Measurements from ENCODE around the gene TOMM22.
A peak's percentile ranks its signal among the peaks of the same experiment; 100 is the strongest.

Gene TOMM22

DNA sequence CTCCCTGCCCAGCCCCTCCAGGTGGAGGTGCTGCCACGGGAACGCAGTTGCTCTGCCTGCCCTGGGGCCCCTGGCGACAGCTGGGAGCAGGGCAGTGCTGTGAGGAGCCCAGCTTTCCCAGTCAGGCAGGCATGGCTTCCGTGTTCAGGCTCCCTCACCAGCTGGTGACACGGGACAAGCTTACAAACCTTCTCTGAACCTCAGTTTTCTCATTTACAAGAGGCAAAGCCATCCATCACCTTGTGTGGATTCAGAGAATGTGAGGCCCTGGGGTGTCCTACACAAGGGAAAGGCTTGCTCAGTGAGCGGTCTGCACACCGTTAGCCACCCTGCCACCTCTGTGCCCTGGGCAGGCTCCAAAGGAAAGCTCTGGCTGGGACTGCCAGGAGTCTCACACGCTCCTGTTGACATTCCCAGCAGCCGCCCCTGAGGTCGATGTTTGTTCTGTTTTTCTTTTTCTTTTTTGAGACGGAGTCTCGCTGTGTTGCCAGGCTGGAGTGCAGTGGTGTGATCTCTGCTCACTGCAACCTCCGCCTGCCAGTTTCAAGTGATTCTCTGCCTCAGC lies 50.6 kb downstream of the TOMM22 start:
- peaks cover 3% of the 10 kb centered on the region for H4K20me1 ChIP-seq (ENCODE audit: insufficient read depth, low read length, poor library complexity, severe bottlenecking)
- H3K36me3 ChIP-seq (ENCODE audit: insufficient read depth, low read length): peaks cover 82% of the 10 kb centered on the region; the same call in 1 of the 2 replicates

DNA sequence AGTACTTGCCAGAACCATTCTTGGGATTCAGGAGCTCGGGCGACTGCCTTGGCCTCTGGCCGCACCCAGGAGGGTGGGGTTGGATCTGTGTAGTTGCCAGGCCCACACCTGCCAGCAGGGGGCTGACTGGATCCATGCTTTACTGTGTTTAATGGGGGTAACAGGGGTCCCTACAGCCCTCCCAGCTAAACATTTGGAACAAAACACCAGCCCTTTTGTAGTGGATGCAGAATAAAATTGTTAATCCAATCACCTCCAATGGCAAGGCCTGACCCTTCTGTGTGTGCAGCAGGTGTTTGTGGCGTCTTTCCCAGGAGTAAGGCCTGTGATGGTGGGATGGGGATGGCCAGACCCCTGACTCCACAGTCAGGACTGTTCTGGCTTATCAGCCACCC lies 51.6 kb downstream of the TOMM22 start:
- no peaks in the 10 kb centered on the region for H3K79me2 ChIP-seq (ENCODE audit: insufficient read depth, low read length)
- no peak overlapping the region for H3K9ac ChIP-seq (ENCODE audit: low read depth, low read length, poor library complexity, severe bottlenecking)
- H3K27me3 ChIP-seq (ENCODE audit: insufficient read depth, low read length, poor library complexity, severe bottlenecking): no peaks in the 10 kb centered on the region
- no peaks in the 10 kb centered on the region for H3F3A ChIP-seq (ENCODE audit: low read depth)
- H2AFZ ChIP-seq (ENCODE audit: low read length): no peak overlapping the region
- peak; percentile 90 for TF ChIP-seq CTCF (conservative IDR thresholded peaks at IDR 0.05; ENCODE audit: low read length)
- no peak for TF ChIP-seq EZH2phosphoT487 (IDR thresholded peaks at IDR 0.05; ENCODE audit: borderline replicate concordance)
- peaks cover 82% of the 10 kb centered on the region; the same call in 1 of the 2 replicates for H3K36me3 ChIP-seq (ENCODE audit: insufficient read depth, low read length)
- H3K4me1 ChIP-seq (ENCODE audit: insufficient read depth, low read length, poor library complexity, severe bottlenecking): no peaks in the 10 kb centered on the region
- H3K4me3 ChIP-seq (ENCODE audit: low read length, poor library complexity, severe bottlenecking): no peak overlapping the region
- peaks cover 3% of the 10 kb centered on the region for H4K20me1 ChIP-seq (ENCODE audit: insufficient read depth, low read length, poor library complexity, severe bottlenecking)
- H3K4me2 ChIP-seq (ENCODE audit: low read depth, low read length, poor library complexity, severe bottlenecking): no peak overlapping the region
- no peaks in the 10 kb centered on the region for H3K9me2 ChIP-seq (replicated peaks; ENCODE audit: low read depth, low read length)
- no peaks in the 10 kb centered on the region for H3K9me3 ChIP-seq (ENCODE audit: insufficient read depth, low read depth, low read length)

More for the DNA sequence above, 50.6 kb downstream of the TOMM22 start:
- Histone ChIP-seq H3K9me2 (replicated peaks; ENCODE audit: low read depth, low read length) (no peaks in the 10 kb centered on the region), H3K27me3 (ENCODE audit: insufficient read depth, low read length, poor library complexity, severe bottlenecking) (no peaks in the 10 kb centered on the region), H3K4me2 (ENCODE audit: low read depth, low read length, poor library complexity, severe bottlenecking) (no peak overlapping the region), H3K4me1 (ENCODE audit: insufficient read depth, low read length, poor library complexity, severe bottlenecking) (no peaks in the 10 kb centered on the region), H3K9ac (ENCODE audit: low read depth, low read length, poor library complexity, severe bottlenecking) (no peak overlapping the region), H3K9me3 (ENCODE audit: insufficient read depth, low read depth, low read length) (no peaks in the 10 kb centered on the region), H2AFZ (ENCODE audit: low read length) (no peak overlapping the region), H3K79me2 (ENCODE audit: insufficient read depth, low read length) (no peaks in the 10 kb centered on the region), H3F3A (ENCODE audit: low read depth) (no peaks in the 10 kb centered on the region), H3K4me3 (ENCODE audit: low read length, poor library complexity, severe bottlenecking) (no peak overlapping the region)
- TF ChIP-seq CTCF (conservative IDR thresholded peaks at IDR 0.05; ENCODE audit: low read length) (no peak), EZH2phosphoT487 (IDR thresholded peaks at IDR 0.05; ENCODE audit: borderline replicate concordance) (no peak)

DNA sequence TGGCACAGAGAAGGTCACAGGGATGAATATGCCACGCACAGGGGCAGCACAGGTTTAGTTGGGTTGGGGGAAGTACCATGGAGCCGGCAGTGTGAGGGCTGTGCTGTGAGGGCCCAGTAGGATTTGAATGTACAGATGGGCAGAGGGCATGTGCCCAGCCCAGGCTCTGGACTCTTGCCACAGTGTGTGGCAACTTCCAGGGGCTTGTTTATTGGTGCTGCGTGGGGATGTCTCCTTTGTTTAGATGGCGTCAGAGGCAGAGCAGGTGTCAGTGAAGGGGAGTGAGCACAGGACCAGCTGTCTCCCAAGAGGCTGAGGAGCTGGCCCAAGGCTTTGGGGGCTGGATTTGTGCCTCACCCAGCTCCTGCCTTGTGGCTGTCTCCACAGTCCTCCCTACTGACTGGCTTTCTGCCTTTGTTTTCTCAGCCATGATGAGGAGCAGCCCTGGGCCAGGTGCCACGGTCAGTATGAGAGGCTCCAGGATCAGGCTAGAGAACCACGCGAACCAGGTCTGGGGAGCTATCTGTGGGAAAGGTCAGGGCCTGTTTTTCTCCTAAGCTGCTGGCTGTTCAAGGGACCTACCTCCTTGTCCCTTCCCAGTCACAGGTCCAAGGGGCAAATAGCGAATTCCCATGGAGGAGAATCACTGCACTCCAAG lies 52.1 kb downstream of the TOMM22 start:
- no peaks in the 10 kb centered on the region for H3K9me2 ChIP-seq (replicated peaks; ENCODE audit: low read depth, low read length)
- no peak overlapping the region for H3K9ac ChIP-seq (ENCODE audit: low read depth, low read length, poor library complexity, severe bottlenecking)
- no peak overlapping the region for H3K4me3 ChIP-seq (ENCODE audit: low read length, poor library complexity, severe bottlenecking)
- no peak for TF ChIP-seq CTCF (conservative IDR thresholded peaks at IDR 0.05; ENCODE audit: low read length)
- TF ChIP-seq EZH2phosphoT487 (IDR thresholded peaks at IDR 0.05; ENCODE audit: borderline replicate concordance): no peak
- no peaks in the 10 kb centered on the region for H3K9me3 ChIP-seq (ENCODE audit: insufficient read depth, low read depth, low read length)
- H4K20me1 ChIP-seq (ENCODE audit: insufficient read depth, low read length, poor library complexity, severe bottlenecking): peaks cover 3% of the 10 kb centered on the region
- H3K79me2 ChIP-seq (ENCODE audit: insufficient read depth, low read length): no peaks in the 10 kb centered on the region
- no peaks in the 10 kb centered on the region for H3K4me1 ChIP-seq (ENCODE audit: insufficient read depth, low read length, poor library complexity, severe bottlenecking)
- no peaks in the 10 kb centered on the region for H3K27me3 ChIP-seq (ENCODE audit: insufficient read depth, low read length, poor library complexity, severe bottlenecking)
- H3F3A ChIP-seq (ENCODE audit: low read depth): no peaks in the 10 kb centered on the region
- peaks cover 82% of the 10 kb centered on the region; the same call in 1 of the 2 replicates for H3K36me3 ChIP-seq (ENCODE audit: insufficient read depth, low read length)
- no peak overlapping the region for H2AFZ ChIP-seq (ENCODE audit: low read length)
- H3K4me2 ChIP-seq (ENCODE audit: low read depth, low read length, poor library complexity, severe bottlenecking): no peak overlapping the region

Data from Loucy (cell line).